Measurements from ENCODE around the gene TMED9. TPM values are rescaled to one million over a fixed set of nuclear protein-coding genes. Genes with fewer than 3 reads are reported as not detected.
"Not testable (repeated sequence)": the region's sequence is repeated elsewhere in the genome, so short reads cannot be mapped to it uniquely, and the experiment has no call there.

TMED9 gene
- total and polyA plus RNA-seq, 4 donors: 110 to 137 (median 122) TPM

DNA sequence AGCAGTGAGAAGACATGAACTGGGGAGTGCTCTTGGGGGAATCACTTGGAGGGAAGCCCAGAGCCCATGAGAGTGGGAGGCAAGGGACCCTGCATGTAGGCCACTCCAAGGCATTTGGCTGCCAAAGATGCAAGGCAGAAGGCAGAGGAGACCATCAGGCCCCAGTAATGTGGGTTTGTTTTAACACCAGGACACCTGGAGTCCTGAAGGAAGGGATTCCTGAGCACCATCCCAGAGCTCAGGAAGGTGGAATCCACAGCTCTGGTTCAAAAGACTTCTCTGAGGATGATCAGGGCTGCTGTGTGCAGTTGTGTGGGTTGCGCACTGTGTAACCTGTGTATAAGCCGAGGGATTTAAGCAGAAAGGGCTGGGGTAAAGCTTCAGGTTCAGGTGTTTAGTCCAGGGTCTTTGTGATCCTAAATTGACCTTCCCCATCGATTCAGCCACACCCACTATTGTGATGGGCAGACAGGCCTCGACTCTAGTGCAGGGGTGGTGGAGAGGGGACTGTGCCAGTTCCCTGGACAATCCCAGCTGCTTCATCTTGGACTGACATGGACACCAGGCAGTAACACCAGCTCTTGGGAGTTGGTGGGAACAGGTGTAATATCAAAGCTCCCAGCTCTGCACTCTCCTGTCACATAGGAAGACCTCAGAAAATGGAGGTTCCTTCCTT lies 18.9 kb downstream of the TMED9 start:
- no peak overlapping the region for H3K4me3 ChIP-seq (ENCODE audit: low read length in 2 of 2)
- intact Hi-C loops (cut with DNase I): no loop called here
- ATAC-seq (ENCODE audit: low FRiP score): no peak
- H3K27me3 ChIP-seq (ENCODE audit: control insufficient read depth in 1 of 2, insufficient read depth in 2 of 2, low read length in 1 of 2): no peaks in the 10 kb centered on the region
- H3K27ac ChIP-seq (ENCODE audit: low read depth in 1 of 2, low read length in 2 of 2): no peak overlapping the region
- H3K4me1 ChIP-seq (ENCODE audit: control insufficient read depth in 1 of 2, insufficient read depth in 2 of 2, low read length in 2 of 2): no peaks in the 10 kb centered on the region
- 82 to 83% methylated on average over 4 of the region's 4 CpGs for WGBS, 2 donors
- DNase-seq: no peak
- H3K36me3 ChIP-seq (ENCODE audit: control insufficient read depth in 1 of 2, insufficient read depth in 2 of 2, low read length in 1 of 2): no peaks in the 10 kb centered on the region
- H3K9me3 ChIP-seq (ENCODE audit: control insufficient read depth, low read length): no peaks in the 10 kb centered on the region

DNA sequence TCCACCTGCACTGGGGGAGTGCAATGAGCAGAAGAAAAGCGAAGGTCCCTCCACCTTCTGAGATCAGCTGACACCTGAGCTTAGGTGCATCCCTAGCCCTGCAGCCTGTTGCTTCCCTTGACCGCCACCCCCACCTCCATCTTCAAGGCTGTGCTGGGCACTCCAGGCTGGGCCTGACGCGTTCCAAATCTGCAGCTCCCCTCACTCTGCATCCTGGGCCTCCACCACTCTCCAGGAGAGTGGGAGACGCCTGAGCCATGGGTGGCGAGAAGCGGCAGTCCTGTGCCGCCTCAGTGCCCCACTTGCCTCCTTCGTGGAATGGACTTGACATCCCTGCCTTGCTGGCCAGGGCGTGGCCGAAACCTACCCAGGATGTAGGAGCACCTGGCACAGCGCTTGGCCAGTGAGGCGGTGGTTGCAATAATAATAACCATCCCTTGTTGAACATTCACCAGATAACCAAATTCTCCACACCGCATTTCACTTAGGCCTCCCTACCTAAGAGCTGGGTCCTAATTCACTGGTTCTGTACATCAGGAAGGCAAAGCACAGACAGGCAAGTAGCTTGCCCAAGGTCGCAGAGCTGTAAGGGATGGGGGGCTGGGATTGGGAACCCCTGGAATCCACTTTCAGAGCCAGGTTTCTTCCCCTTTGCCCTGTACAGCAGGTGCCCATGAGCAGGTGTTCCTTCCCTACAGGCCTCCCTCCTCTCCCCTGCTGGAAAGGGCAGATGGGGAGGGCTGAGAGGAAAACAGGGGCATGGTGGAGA lies 19.6 kb downstream of the TMED9 start:
- no peak for DNase-seq
- WGBS, 2 donors: 86 to 87% methylated on average over 15 of the region's 15 CpGs

DNA sequence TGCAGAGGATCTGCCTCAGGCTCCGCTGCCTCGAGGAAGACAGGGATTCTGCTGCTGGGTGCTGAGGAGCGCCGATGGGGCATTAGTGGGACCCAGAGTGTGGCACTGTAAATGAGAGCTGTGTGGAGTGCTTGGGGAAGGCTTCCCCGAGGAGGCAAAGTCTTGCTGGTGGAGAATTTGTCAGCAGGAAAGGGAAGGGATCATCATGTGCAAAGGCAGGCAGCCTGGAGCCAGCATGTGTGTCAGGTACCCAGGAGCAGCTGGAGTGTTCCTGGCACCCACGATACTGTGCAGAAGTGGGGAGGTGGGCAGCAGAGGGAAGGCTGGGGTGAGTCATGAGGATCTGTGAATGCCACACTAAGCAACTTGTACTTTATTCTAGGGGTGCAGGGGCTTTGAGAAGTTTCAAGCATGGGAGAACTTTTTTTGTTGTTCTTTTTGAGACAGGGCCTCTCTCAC lies 20.2 kb downstream of the TMED9 start:
- Histone ChIP-seq H3K27me3 (ENCODE audit: control insufficient read depth in 1 of 2, insufficient read depth in 2 of 2, low read length in 1 of 2) (no peaks in the 10 kb centered on the region), H3K4me1 (ENCODE audit: control insufficient read depth in 1 of 2, insufficient read depth in 2 of 2, low read length in 2 of 2) (no peaks in the 10 kb centered on the region), H3K4me3 (ENCODE audit: low read length in 2 of 2) (no peak overlapping the region), H3K36me3 (ENCODE audit: control insufficient read depth in 1 of 2, insufficient read depth in 2 of 2, low read length in 1 of 2) (no peaks in the 10 kb centered on the region), H3K9me3 (ENCODE audit: control insufficient read depth, low read length) (no peaks in the 10 kb centered on the region), H3K27ac (ENCODE audit: low read depth in 1 of 2, low read length in 2 of 2) (no peak overlapping the region)
- 74 to 82% methylated on average over 6 of the region's 6 CpGs for WGBS, 2 donors
- ATAC-seq (ENCODE audit: low FRiP score) (no peak), DNase-seq (no peak)
- intact Hi-C loops (cut with DNase I): no loop called here

More for the DNA sequence above, 19.6 kb downstream of the TMED9 start:
- H3K27me3 ChIP-seq (ENCODE audit: control insufficient read depth in 1 of 2, insufficient read depth in 2 of 2, low read length in 1 of 2): no peaks in the 10 kb centered on the region
- intact Hi-C loops (cut with DNase I): no loop called here
- no peak overlapping the region for H3K4me3 ChIP-seq (ENCODE audit: low read length in 2 of 2)
- H3K9me3 ChIP-seq (ENCODE audit: control insufficient read depth, low read length): no peaks in the 10 kb centered on the region
- ATAC-seq (ENCODE audit: low FRiP score): no peak
- H3K27ac ChIP-seq (ENCODE audit: low read depth in 1 of 2, low read length in 2 of 2): no peak overlapping the region
- H3K4me1 ChIP-seq (ENCODE audit: control insufficient read depth in 1 of 2, insufficient read depth in 2 of 2, low read length in 2 of 2): no peaks in the 10 kb centered on the region
- H3K36me3 ChIP-seq (ENCODE audit: control insufficient read depth in 1 of 2, insufficient read depth in 2 of 2, low read length in 1 of 2): no peaks in the 10 kb centered on the region

DNA sequence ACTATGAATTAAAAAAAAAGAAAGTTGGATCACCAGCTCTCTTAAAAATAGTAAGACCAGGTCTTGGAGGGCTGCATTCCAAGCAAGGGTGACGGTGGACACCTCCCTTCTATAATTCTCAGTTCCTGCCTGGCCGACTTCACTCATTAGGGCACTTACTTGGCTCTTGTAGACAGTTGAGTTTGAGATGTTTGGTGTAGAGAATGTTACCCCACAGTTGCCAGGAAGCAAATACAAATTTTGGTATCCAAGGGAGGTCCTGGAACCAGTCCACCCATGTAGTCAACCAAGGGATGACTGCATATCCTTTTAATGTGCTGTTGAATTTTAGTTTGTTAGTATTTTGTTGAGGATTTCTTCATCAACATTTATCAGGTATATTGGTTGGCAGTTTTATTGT lies 28.6 kb downstream of the TMED9 start:
- Histone ChIP-seq H3K4me3 (ENCODE audit: low read length in 2 of 2) (no peak overlapping the region), H3K4me1 (ENCODE audit: control insufficient read depth in 1 of 2, insufficient read depth in 2 of 2, low read length in 2 of 2) (no peaks in the 10 kb centered on the region), H3K36me3 (ENCODE audit: control insufficient read depth in 1 of 2, insufficient read depth in 2 of 2, low read length in 1 of 2) (peaks cover 3 to 10% of the 10 kb centered on the region in 2 donors), H3K27me3 (ENCODE audit: control insufficient read depth in 1 of 2, insufficient read depth in 2 of 2, low read length in 1 of 2) (no peaks in the 10 kb centered on the region), H3K27ac (ENCODE audit: low read depth in 1 of 2, low read length in 2 of 2) (no peak overlapping the region), H3K9me3 (ENCODE audit: control insufficient read depth, low read length) (no peaks in the 10 kb centered on the region)
- no peak for DNase-seq
- WGBS, 2 donors: 11 to 12% methylated on average over 2 of the region's 2 CpGs
- no peak for ATAC-seq (ENCODE audit: low FRiP score)
- intact Hi-C loops (cut with DNase I): no loop called here

DNA sequence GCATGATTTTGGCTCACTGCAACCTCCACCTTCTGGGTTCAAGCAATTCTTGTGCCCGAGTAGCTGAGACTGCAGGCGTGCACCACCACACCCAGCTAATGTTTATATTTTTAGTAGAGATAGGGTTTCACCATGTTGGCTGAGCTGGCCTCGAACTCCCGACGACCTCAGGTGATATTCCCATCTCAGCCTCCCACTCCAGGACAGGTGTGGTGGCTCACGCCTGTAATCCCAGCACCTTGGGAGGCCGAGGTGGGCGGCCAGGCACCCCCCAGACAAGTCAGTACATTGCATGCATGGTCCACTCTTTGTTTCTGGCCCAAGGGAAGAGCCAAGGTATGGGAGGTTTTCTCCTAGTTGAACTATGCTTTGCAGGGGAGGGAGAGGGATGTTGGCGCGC lies 32.2 kb downstream of the TMED9 start:
- H3K27me3 ChIP-seq (ENCODE audit: control insufficient read depth in 1 of 2, insufficient read depth in 2 of 2, low read length in 1 of 2); ATAC-seq (ENCODE audit: low FRiP score); H3K4me1 ChIP-seq (ENCODE audit: control insufficient read depth in 1 of 2, insufficient read depth in 2 of 2, low read length in 2 of 2); H3K4me3 ChIP-seq (ENCODE audit: low read length in 2 of 2); DNase-seq; H3K9me3 ChIP-seq (ENCODE audit: control insufficient read depth, low read length); H3K27ac ChIP-seq (ENCODE audit: low read depth in 1 of 2, low read length in 2 of 2); H3K36me3 ChIP-seq (ENCODE audit: control insufficient read depth in 1 of 2, insufficient read depth in 2 of 2, low read length in 1 of 2); intact Hi-C loops (cut with DNase I): not testable (repeated sequence)
- WGBS, 2 donors: 96 to 97% methylated on average over 10 of the region's 10 CpGs

DNA sequence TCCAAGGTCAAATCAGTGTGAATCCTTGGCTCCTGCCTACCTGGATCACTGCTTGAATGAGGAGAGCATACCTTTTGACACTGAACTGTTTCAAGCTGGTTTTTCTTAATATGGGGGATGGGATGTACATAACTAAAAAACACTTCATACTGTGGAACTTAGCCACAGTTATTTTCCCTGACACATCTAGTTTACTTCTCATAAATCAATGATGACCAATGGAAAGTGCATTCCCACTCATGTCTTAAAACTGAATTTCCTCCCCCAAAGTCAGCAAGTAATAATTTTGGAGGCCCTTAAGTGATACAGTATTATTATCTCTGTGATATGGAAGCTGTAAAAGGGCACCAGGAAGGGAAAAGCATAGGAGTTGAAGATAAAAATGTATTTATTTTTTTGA lies 38.2 kb downstream of the TMED9 start:
- H3K9me3 ChIP-seq (ENCODE audit: control insufficient read depth, low read length); H3K27me3 ChIP-seq (ENCODE audit: control insufficient read depth in 1 of 2, insufficient read depth in 2 of 2, low read length in 1 of 2); H3K4me3 ChIP-seq (ENCODE audit: low read length in 2 of 2); H3K4me1 ChIP-seq (ENCODE audit: control insufficient read depth in 1 of 2, insufficient read depth in 2 of 2, low read length in 2 of 2); ATAC-seq (ENCODE audit: low FRiP score); H3K36me3 ChIP-seq (ENCODE audit: control insufficient read depth in 1 of 2, insufficient read depth in 2 of 2, low read length in 1 of 2); H3K27ac ChIP-seq (ENCODE audit: low read depth in 1 of 2, low read length in 2 of 2); DNase-seq; intact Hi-C loops (cut with DNase I): not testable (repeated sequence)

DNA sequence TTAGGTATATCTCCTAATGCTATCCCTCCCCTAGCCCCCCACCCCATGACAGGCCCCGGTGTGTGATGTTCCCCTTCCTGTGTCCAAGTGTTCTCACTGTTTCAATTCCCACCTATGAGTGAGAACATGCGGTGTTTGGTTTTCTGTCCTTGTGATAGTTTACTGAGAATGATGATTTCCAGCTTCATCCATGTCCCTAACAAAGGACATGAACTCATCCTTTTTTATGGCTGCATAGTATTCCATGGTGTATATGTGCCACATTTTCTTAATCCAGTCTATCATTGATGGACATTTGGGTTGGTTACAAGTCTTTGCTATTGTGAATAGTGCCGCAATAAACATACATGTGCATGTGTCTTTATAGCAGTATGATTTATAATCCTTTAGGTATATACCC lies 42.9 kb downstream of the TMED9 start:
- H3K27ac ChIP-seq (ENCODE audit: low read depth in 1 of 2, low read length in 2 of 2); ATAC-seq (ENCODE audit: low FRiP score); DNase-seq; H3K9me3 ChIP-seq (ENCODE audit: control insufficient read depth, low read length); H3K4me1 ChIP-seq (ENCODE audit: control insufficient read depth in 1 of 2, insufficient read depth in 2 of 2, low read length in 2 of 2); H3K4me3 ChIP-seq (ENCODE audit: low read length in 2 of 2); H3K27me3 ChIP-seq (ENCODE audit: control insufficient read depth in 1 of 2, insufficient read depth in 2 of 2, low read length in 1 of 2); H3K36me3 ChIP-seq (ENCODE audit: control insufficient read depth in 1 of 2, insufficient read depth in 2 of 2, low read length in 1 of 2); intact Hi-C loops (cut with DNase I): not testable (repeated sequence)
- 97% methylated on average over 3 of the region's 3 CpGs for WGBS, 2 donors

DNA sequence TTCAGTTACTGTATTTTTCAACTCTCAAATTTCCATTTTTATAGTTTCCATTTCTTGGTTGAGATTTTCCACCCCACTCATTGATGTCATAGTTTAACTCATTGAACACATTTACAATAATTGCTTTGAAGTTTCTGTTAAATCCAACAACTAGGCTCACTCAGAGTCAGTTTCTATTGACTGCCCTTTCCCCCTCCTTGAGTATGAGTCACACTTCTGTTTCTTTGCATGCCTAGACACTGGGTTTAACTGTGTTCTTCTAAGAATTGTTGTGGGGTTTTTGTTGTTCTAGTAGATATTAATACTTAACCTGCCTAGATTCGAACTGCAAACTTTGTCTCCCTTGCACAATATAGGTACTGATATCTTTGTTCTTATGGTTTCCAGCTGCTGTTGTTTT lies 53.5 kb downstream of the TMED9 start:
- H3K27ac ChIP-seq (ENCODE audit: low read depth in 1 of 2, low read length in 2 of 2); H3K9me3 ChIP-seq (ENCODE audit: control insufficient read depth, low read length); DNase-seq; H3K4me1 ChIP-seq (ENCODE audit: control insufficient read depth in 1 of 2, insufficient read depth in 2 of 2, low read length in 2 of 2); H3K4me3 ChIP-seq (ENCODE audit: low read length in 2 of 2); intact Hi-C loops (cut with DNase I); ATAC-seq (ENCODE audit: low FRiP score); H3K36me3 ChIP-seq (ENCODE audit: control insufficient read depth in 1 of 2, insufficient read depth in 2 of 2, low read length in 1 of 2); H3K27me3 ChIP-seq (ENCODE audit: control insufficient read depth in 1 of 2, insufficient read depth in 2 of 2, low read length in 1 of 2): not testable (repeated sequence)
- no CpG with 5 or more reads among the region's 1 CpG for WGBS, 2 donors

Measured in aorta (tissue), 5 donors.